Suprapubic skin (tissue), 4 donors: Measurements from ENCODE around the gene ABCA8. TPM values are rescaled to one million over a fixed set of nuclear protein-coding genes. Genes with fewer than 3 reads are reported as not detected.

Experiments used
- DNase-seq, 2 donors: peaks; one replicate each; pipeline ENCODE4 v3.0.0-alpha.2; 2019; ENCODE audit warnings: low spot score in 2 of 2
- H3K27ac ChIP-seq: fragments of 200-600 bp; sonication (generic); one replicate; pipeline ENCODE4 v1.5.1; 2019
- H3K27me3 ChIP-seq: fragments of 200-600 bp; sonication (generic); one replicate; pipeline ENCODE4 v1.5.1; 2019
- H3K36me3 ChIP-seq: fragments of 200-600 bp; sonication (generic); one replicate; pipeline ENCODE4 v1.5.1; 2019
- H3K4me1 ChIP-seq: fragments of 200-600 bp; sonication (generic); one replicate; pipeline ENCODE4 v1.5.1; 2019
- H3K4me3 ChIP-seq: fragments of 200-600 bp; sonication (generic); one replicate; pipeline ENCODE4 v1.5.1; 2019; ENCODE audit warnings: mild to moderate bottlenecking
- H3K9me3 ChIP-seq: fragments of 200-600 bp; sonication (generic); one replicate; pipeline ENCODE4 v1.5.1; 2019
- EP300 ChIP-seq: sonication (generic); formaldehyde crosslinking; IDR thresholded peaks from one replicate; pipeline ENCODE4 v1.6.1; 2017; ENCODE audit warnings: antibody characterized with exemption
- POLR2A ChIP-seq, 2 donors: fragments of 450-650 bp; IDR thresholded peaks; one replicate each; pipeline ENCODE4 v1.6.1; 2017; ENCODE audit warnings: antibody characterized with exemption in 2 of 2, mild to moderate bottlenecking in 2 of 2, moderate library complexity in 2 of 2
- POLR2AphosphoS5 ChIP-seq, 3 donors: sonication (generic); formaldehyde crosslinking; IDR thresholded peaks; one replicate each; pipeline ENCODE4 v1.6.1; 2017; ENCODE audit warnings: antibody characterized with exemption in 3 of 3
- WGBS: methylation state at CpG from one replicate; pipeline ENCODE4 v1.1.5; 2018; 5-methylcytosine and 5-hydroxymethylcytosine counted together
- total RNA-seq, 4 donors: library from RNA; depleted of rRNA; stranded (reverse); fragments of >200 nt; gene quantifications; one replicate each; pipeline ENCODE4 v1.1.0, GENCODE V29; 2016
- TF ChIP-seq, protein P1 (sequence below), 2 donors: fragments of 200-600 bp in 1 of 2; fragments of 450-650 bp in 1 of 2; sonication (generic) in 1 of 2; IDR thresholded peaks; one replicate each; pipeline ENCODE4 v1.5.1; 2016 to 2019; ENCODE audit warnings: antibody characterized with exemption in 2 of 2, mild to moderate bottlenecking in 1 of 2, moderate library complexity in 1 of 2

Gene ABCA8
- total RNA-seq, 4 donors from 2014 or later: 5.5 to 16.7 (median 8.4) TPM

DNA sequence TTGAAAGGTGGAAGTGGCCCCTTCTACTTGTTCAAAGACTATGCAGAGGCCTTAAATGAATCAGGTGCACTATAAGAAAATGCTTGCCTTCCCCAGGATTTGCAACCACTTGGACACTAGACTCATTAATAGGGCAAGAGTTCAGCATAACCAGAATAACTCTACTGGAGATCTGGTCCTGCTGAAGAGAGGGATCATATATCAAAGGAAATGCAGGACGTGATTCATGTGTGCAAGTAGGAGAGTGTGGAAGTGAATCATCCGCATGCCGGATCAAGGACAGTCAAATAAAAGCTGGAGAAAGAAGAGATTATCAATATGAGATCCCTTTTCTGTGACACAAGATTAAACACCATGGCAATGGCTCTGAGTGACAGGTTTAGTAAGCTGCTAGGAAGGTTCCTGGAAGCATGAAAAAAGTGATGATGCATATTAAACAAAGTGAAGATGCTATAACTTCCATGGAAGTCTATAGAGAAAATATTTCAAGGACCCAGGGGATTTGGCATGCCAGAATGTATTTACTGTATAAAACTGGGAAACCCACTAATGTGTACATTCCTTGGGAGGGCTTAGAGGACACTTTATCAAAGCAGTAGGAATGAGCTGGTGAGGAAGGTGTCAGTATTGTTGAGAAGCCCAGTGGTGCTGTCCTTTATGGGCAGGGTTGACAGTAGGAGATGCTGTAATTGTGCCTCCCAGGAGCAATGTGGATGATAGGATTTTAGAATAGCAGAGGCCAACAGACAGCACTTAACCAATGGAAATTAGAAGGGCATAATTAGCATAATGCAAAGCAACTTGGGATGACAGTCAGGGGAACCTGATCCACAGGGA, 133.1 kb downstream of the ABCA8 start:
- H3K9me3 ChIP-seq: no peaks in the 10 kb centered on the region
- H3K4me3 ChIP-seq: no peak overlapping the region
- TF ChIP-seq POLR2A (IDR thresholded peaks at IDR 0.05) (no peak), EP300 (no peak), POLR2AphosphoS5 (IDR thresholded peaks at IDR 0.05) (no peak)
- no peak for DNase-seq
- no peaks in the 10 kb centered on the region for H3K36me3 ChIP-seq
- no peaks in the 10 kb centered on the region for H3K27me3 ChIP-seq
- H3K4me1 ChIP-seq: peaks cover 3% of the 10 kb centered on the region
- WGBS: 49% methylated on average over 3 of the region's 3 CpGs
- H3K27ac ChIP-seq: no peak overlapping the region

- WGBS: 88% methylated on average over 8 of the region's 8 CpGs
- Histone ChIP-seq H3K4me3 (no peak overlapping the region), H3K36me3 (no peaks in the 10 kb centered on the region), H3K27me3 (no peaks in the 10 kb centered on the region), H3K9me3 (no peaks in the 10 kb centered on the region), H3K27ac (no peak overlapping the region), H3K4me1 (peaks cover 3% of the 10 kb centered on the region)
- TF ChIP-seq POLR2A (IDR thresholded peaks at IDR 0.05) (no peak), EP300 (no peak), POLR2AphosphoS5 (IDR thresholded peaks at IDR 0.05) (no peak)
- TF ChIP-seq, protein P1, sequence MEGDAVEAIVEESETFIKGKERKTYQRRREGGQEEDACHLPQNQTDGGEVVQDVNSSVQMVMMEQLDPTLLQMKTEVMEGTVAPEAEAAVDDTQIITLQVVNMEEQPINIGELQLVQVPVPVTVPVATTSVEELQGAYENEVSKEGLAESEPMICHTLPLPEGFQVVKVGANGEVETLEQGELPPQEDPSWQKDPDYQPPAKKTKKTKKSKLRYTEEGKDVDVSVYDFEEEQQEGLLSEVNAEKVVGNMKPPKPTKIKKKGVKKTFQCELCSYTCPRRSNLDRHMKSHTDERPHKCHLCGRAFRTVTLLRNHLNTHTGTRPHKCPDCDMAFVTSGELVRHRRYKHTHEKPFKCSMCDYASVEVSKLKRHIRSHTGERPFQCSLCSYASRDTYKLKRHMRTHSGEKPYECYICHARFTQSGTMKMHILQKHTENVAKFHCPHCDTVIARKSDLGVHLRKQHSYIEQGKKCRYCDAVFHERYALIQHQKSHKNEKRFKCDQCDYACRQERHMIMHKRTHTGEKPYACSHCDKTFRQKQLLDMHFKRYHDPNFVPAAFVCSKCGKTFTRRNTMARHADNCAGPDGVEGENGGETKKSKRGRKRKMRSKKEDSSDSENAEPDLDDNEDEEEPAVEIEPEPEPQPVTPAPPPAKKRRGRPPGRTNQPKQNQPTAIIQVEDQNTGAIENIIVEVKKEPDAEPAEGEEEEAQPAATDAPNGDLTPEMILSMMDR (IDR thresholded peaks at IDR 0.05): no peak
- DNase-seq: no peak
These were observed 134.2 kb downstream of the ABCA8 start for GRCh38 chr17:68820825-68821481.

GRCh38 chr17:68820476-68820824, 134.7 kb downstream of the ABCA8 start:
- WGBS: 94% methylated on average over 5 of the region's 5 CpGs
- no peaks in the 10 kb centered on the region for H3K36me3 ChIP-seq
- DNase-seq: no peak
- H3K4me3 ChIP-seq: no peak overlapping the region
- no peaks in the 10 kb centered on the region for H3K9me3 ChIP-seq
- TF ChIP-seq POLR2AphosphoS5 (IDR thresholded peaks at IDR 0.05): no peak
- TF ChIP-seq, protein P1 (IDR thresholded peaks at IDR 0.05): no peak
- peaks cover 3% of the 10 kb centered on the region for H3K4me1 ChIP-seq
- H3K27ac ChIP-seq: no peak overlapping the region
- H3K27me3 ChIP-seq: no peaks in the 10 kb centered on the region

DNA sequence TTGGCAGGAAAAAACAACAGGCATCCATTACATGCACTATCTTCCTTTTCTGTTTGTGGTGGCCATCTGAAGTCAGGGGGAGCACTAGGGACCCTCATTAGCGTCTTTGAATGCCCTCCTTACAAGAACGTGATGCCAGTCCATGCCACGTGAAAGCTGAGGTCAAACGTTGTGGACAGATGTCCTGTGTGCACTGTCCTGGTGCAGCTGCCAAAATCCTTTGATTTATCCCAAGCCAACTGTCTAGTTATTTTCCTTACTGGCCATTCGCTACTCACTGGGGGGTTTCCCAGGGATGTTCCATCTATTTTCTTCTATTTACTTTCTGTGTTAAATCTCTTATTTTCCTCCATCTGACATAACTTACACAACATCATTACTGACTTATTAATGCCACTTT, 135.7 kb downstream of the ABCA8 start:
- WGBS: 72% methylated on average over 5 of the region's 5 CpGs

More for the DNA sequence above, 135.7 kb downstream of the ABCA8 start:
- Histone ChIP-seq H3K4me1 (peaks cover 3% of the 10 kb centered on the region), H3K27ac (no peak overlapping the region), H3K4me3 (no peak overlapping the region), H3K36me3 (no peaks in the 10 kb centered on the region), H3K9me3 (no peaks in the 10 kb centered on the region), H3K27me3 (no peaks in the 10 kb centered on the region)
- DNase-seq: no peak
- TF ChIP-seq POLR2AphosphoS5 (IDR thresholded peaks at IDR 0.05): no peak
- TF ChIP-seq, protein P1 (IDR thresholded peaks at IDR 0.05): no peak
- TF ChIP-seq EP300: no peak
- no peak for TF ChIP-seq POLR2A (IDR thresholded peaks at IDR 0.05)

Other genes starting within 250 kb of the ABCA8 start
- gene ABCA9, start 105.5 kb upstream of the ABCA8 start, total RNA-seq: 10 to 100 TPM in 1 of 4 donors, 1 to 10 TPM in 3; 1.7 to 69.0 (median 6.0) TPM
- gene ABCA6, start 186.5 kb upstream of the ABCA8 start, total RNA-seq: 10 to 100 TPM in 2 of 4 donors, 1 to 10 TPM in 2; 6.6 to 43.0 (median 17.8) TPM